ENCODE data around the gene TRAP1. TPM values are rescaled to one million over a fixed set of nuclear protein-coding genes. Genes with fewer than 3 reads are reported as not detected.

The TRAP1 gene
- total RNA-seq, 1 experiment from 2014 or later = 416 TPM

- Histone ChIP-seq H3K9me2 (ENCODE audit: insufficient read depth) (no peaks in the 10 kb centered on the region), H3K4me1 (ENCODE audit: control insufficient read depth in 1 of 2, insufficient read depth in 2 of 2, low read length in 2 of 2) (peaks cover 5 to 19% of the 10 kb centered on the region in 2 experiments; a peak in 3 of 4 replicates), H3K9ac (ENCODE audit: low read length) (peak overlapping the region; percentile 73), H3K4me2 (ENCODE audit: low read length) (peak overlapping the region; percentile 86), H3K4me3 (replicated peaks in 1 of 2; ENCODE audit: low read depth in 1 of 2, low read length in 2 of 2) (peak overlapping the region; percentile 97), H4K20me1 (ENCODE audit: insufficient read depth) (no peaks in the 10 kb centered on the region), H3K27ac (ENCODE audit: low read depth, low read length) (peak overlapping the region; percentile 84), H3K79me2 (ENCODE audit: insufficient read depth, low read length) (peaks cover 54% of the 10 kb centered on the region), H3K27me3 (ENCODE audit: insufficient read depth, low read length) (no peaks in the 10 kb centered on the region), H3K9me3 (ENCODE audit: control insufficient read depth in 1 of 2, insufficient read depth in 1 of 2, low read depth in 1 of 2, low read length in 2 of 2) (no peaks in the 10 kb centered on the region), H3K36me3 (ENCODE audit: control insufficient read depth in 1 of 2, insufficient read depth in 2 of 2, low read length in 2 of 2) (peaks cover 0 to 9% of the 10 kb centered on the region in 2 experiments; a peak in 2 of 4 replicates), H2AFZ (ENCODE audit: low read depth, low read length, poor library complexity, severe bottlenecking) (no peak overlapping the region)
- DNase-seq (ENCODE audit: low read depth, low spot score) (no peak), ATAC-seq (no peak)
- intact Hi-C loops (cut with micrococcal nuclease) = no loop called here
- ChIA-PET POLR2A (no interaction called here), RAD21 (ENCODE audit: low non-redundant PET in 1 of 2, low total read pairs in 2 of 2, uncharacterized antibody in 2 of 2, unreplicated experiment in 2 of 2) (no interaction called here), CTCF (no interaction called here)
- BruUV-seq (replicated peaks) = no TSS peak
- TF ChIP-seq RAD21 (IDR thresholded peaks at IDR 0.05; ENCODE audit: low read depth) (no peak), EGR1 (IDR thresholded peaks at IDR 0.05; ENCODE audit: low read depth) (no peak), POLR2AphosphoS5 (IDR thresholded peaks at IDR 0.05; ENCODE audit: low read depth, low read length) (no peak)
- TF ChIP-seq, protein P1, sequence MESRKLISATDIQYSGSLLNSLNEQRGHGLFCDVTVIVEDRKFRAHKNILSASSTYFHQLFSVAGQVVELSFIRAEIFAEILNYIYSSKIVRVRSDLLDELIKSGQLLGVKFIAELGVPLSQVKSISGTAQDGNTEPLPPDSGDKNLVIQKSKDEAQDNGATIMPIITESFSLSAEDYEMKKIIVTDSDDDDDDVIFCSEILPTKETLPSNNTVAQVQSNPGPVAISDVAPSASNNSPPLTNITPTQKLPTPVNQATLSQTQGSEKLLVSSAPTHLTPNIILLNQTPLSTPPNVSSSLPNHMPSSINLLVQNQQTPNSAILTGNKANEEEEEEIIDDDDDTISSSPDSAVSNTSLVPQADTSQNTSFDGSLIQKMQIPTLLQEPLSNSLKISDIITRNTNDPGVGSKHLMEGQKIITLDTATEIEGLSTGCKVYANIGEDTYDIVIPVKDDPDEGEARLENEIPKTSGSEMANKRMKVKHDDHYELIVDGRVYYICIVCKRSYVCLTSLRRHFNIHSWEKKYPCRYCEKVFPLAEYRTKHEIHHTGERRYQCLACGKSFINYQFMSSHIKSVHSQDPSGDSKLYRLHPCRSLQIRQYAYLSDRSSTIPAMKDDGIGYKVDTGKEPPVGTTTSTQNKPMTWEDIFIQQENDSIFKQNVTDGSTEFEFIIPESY (IDR thresholded peaks at IDR 0.05; ENCODE audit: extremely low read depth, insufficient replicate concordance, low read length) = no peak
Measured at GRCh38 chr16:3612510-3613466, 104.5 kb downstream of the TRAP1 start.
